SU-DHL-6 (cell line): ENCODE results near the gene PIGZ.

Source experiments
- H2AFZ ChIP-seq: fragments of 200-600 bp; sonication (generic); 2 replicates; pipeline ENCODE4 v1.6.1; 2014; ENCODE audit warnings: low read depth, mild to moderate bottlenecking, moderate library complexity, mixed read lengths, antibody characterized with exemption, low read length; ENCODE audit not compliant: severe bottlenecking
- H3F3A ChIP-seq: fragments of 200-600 bp; shearing (Covaris generic); 2 replicates; pipeline ENCODE4 v1.6.0; 2016; ENCODE audit warnings: antibody characterized with exemption, mild to moderate bottlenecking; ENCODE audit not compliant: insufficient read depth
- H3K27ac ChIP-seq: fragments of 200-600 bp; sonication (generic); 2 replicates; pipeline ENCODE4 v1.5.1; 2016; ENCODE audit warnings: low read depth, mild to moderate bottlenecking, low read length, moderate library complexity, mixed read lengths
- H3K27me3 ChIP-seq: fragments of 200-600 bp; sonication (generic), shearing (Covaris generic); 2 replicates; pipeline ENCODE4 v1.6.0; 2014; ENCODE audit warnings: mild to moderate bottlenecking, low read length
- H3K36me3 ChIP-seq: fragments of 200-600 bp; sonication (generic); 2 replicates; pipeline ENCODE4 v1.6.1; 2014; ENCODE audit warnings: mild to moderate bottlenecking, low read length, mixed read lengths
- H3K4me2 ChIP-seq: fragments of 300-600, 200-600 bp; shearing (Covaris generic), sonication (generic); 2 replicates; pipeline ENCODE4 v1.6.0; 2014; ENCODE audit warnings: low read length, low read depth, mild to moderate bottlenecking; ENCODE audit not compliant: poor library complexity, severe bottlenecking
- H3K4me3 ChIP-seq: fragments of 200-600 bp; sonication (generic); 2 replicates; pipeline ENCODE4 v1.5.1; 2014; ENCODE audit warnings: antibody characterized with exemption, low read length, mild to moderate bottlenecking, mixed read lengths; ENCODE audit not compliant: insufficient read depth, poor library complexity, severe bottlenecking
- H3K79me2 ChIP-seq: fragments of 200-600 bp; sonication (generic); 2 replicates; pipeline ENCODE4 v1.6.1; 2014; ENCODE audit warnings: mild to moderate bottlenecking, low read length, moderate library complexity; ENCODE audit not compliant: insufficient read depth
- H3K9ac ChIP-seq: fragments of 200-600 bp; sonication (generic); 2 replicates; pipeline ENCODE4 v1.7.0; 2014; ENCODE audit warnings: mild to moderate bottlenecking, low read length
- H3K9me2 ChIP-seq: fragments of 200-600 bp; sonication (generic); replicated peaks from 2 replicates; pipeline ENCODE4 v1.6.1; 2014; ENCODE audit warnings: low read length; ENCODE audit not compliant: insufficient read depth
- H3K9me3 ChIP-seq: fragments of 200-600 bp; sonication (generic); 2 replicates; pipeline ENCODE4 v1.6.1; 2014; ENCODE audit warnings: low read length, mixed read lengths; ENCODE audit not compliant: insufficient read depth
- H4K20me1 ChIP-seq: fragments of 200-600 bp; sonication (generic); 2 replicates; pipeline ENCODE4 v1.6.1; 2014; ENCODE audit warnings: low read depth, mild to moderate bottlenecking, antibody characterized with exemption, low read length, moderate library complexity, mixed read lengths
- EZH2phosphoT487 ChIP-seq: fragments of 200-600 bp; sonication (generic), shearing (Covaris generic); conservative IDR thresholded peaks from 2 replicates; pipeline ENCODE4 v1.6.1; 2018; ENCODE audit warnings: mild to moderate bottlenecking, antibody characterized with exemption, low read length, moderate library complexity, mixed read lengths
- TF ChIP-seq, protein P1 (sequence below): fragments of 200-600 bp; sonication (generic); IDR thresholded peaks from one replicate; pipeline ENCODE4 v1.5.1; 2017; ENCODE audit warnings: antibody characterized with exemption, mild to moderate bottlenecking, low read length, moderate library complexity; ENCODE audit not compliant: insufficient read depth, poor library complexity, severe bottlenecking

PIGZ gene

DNA sequence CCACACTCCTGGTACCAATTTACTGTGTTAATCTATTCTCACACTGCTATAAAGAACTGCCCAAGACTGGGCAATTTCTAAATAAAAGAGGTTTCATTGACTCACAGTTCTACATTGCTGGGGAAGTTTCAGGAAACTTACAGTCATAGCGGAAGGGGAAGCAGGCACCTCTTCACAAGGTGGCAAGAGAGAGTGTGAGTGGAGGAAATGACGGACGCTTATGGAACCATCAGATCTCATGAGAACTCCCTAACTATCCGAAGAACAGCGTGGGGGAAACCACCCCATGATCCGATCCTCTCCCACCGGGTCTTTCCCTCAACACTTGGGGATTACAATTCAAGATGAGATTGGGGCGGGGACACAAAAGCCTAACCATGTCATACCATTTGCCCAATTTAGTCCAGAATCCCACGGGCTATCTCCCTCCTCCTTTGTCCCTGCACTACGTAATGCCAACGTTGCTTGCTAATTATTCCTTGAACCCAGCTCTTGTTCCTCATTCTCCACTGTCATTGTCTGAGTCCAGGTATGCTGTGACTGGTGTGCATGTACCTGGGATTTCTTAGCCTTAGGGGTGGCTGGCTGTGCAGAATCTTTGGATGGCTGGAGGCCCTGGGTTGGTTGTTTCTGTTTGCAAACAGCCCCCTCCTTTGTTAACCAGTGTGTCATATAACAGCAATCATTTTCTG, 3.4 kb downstream of the PIGZ start:
- H4K20me1 ChIP-seq = no peaks in the 10 kb centered on the region
- H3K4me3 ChIP-seq = no peak overlapping the region
- H3K9me2 ChIP-seq = no peaks in the 10 kb centered on the region
- no peak for TF ChIP-seq EZH2phosphoT487
- TF ChIP-seq, protein P1, sequence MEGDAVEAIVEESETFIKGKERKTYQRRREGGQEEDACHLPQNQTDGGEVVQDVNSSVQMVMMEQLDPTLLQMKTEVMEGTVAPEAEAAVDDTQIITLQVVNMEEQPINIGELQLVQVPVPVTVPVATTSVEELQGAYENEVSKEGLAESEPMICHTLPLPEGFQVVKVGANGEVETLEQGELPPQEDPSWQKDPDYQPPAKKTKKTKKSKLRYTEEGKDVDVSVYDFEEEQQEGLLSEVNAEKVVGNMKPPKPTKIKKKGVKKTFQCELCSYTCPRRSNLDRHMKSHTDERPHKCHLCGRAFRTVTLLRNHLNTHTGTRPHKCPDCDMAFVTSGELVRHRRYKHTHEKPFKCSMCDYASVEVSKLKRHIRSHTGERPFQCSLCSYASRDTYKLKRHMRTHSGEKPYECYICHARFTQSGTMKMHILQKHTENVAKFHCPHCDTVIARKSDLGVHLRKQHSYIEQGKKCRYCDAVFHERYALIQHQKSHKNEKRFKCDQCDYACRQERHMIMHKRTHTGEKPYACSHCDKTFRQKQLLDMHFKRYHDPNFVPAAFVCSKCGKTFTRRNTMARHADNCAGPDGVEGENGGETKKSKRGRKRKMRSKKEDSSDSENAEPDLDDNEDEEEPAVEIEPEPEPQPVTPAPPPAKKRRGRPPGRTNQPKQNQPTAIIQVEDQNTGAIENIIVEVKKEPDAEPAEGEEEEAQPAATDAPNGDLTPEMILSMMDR = no peak
- H2AFZ ChIP-seq = no peak overlapping the region
- no peak overlapping the region for H3K27ac ChIP-seq
- H3F3A ChIP-seq = no peaks in the 10 kb centered on the region
- no peaks in the 10 kb centered on the region for H3K79me2 ChIP-seq
- H3K4me2 ChIP-seq = no peak overlapping the region
- no peak overlapping the region for H3K9ac ChIP-seq
- H3K27me3 ChIP-seq = no peaks in the 10 kb centered on the region
- no peaks in the 10 kb centered on the region for H3K9me3 ChIP-seq
- no peaks in the 10 kb centered on the region for H3K36me3 ChIP-seq

DNA sequence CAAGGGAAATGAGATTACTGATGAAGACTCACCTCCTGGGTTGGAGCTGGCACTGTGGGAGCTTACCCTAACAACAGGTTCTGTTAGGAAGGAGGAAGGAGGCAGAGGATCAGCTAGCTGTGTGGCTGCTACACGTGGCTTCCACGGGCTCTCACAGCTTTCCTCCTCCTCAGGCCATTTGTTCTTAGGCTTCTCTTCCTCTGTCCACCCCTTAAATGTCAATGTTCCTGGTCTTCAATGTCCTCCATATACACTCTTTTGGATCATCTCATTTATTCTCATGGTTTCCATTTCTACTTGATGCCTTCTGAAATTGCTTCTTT, 5.0 kb downstream of the PIGZ start:
- Histone ChIP-seq H3K9me2 (no peaks in the 10 kb centered on the region), H3K27ac (no peak overlapping the region), H3K9ac (no peak overlapping the region), H4K20me1 (no peaks in the 10 kb centered on the region), H3K27me3 (no peaks in the 10 kb centered on the region), H3K4me3 (no peak overlapping the region), H3K9me3 (no peaks in the 10 kb centered on the region), H3K79me2 (no peaks in the 10 kb centered on the region), H3F3A (no peaks in the 10 kb centered on the region), H2AFZ (no peak overlapping the region), H3K4me2 (no peak overlapping the region), H3K36me3 (no peaks in the 10 kb centered on the region)
- TF ChIP-seq EZH2phosphoT487 = no peak
- TF ChIP-seq, protein P1 = no peak

DNA sequence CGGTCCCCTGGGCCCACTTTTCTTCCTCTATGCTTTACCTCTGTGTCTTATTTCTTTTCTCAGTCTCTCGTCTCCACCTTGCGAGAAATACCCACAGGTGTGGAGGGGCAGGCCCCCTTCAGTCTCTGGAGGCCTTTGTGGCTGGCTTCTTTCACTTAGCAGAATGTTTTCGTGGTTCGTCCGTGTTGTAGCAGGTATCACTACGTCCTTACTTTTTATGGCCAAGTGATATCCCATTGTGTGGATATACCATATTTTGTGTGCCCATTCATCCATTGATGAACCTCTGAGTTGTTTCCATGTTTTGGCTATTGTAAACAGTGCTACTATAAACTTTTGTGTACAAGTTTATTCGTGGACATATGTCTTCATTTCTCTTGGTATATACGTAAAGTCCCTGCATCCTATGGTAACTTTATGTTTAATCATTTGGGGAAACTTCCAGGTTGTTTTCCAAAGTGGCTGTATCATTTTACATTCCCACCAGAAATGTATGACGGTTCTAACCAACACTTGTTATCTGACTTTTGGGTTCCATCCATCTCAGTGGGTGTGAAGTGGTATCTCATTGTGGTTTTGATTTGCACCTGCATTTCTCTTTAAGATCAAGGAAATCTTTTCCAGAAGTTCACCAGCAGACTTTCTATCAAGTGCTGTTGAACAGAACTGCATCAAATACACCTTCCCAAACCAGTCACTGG, 5.6 kb downstream of the PIGZ start:
- no peak overlapping the region for H3K4me2 ChIP-seq
- no peaks in the 10 kb centered on the region for H3K9me3 ChIP-seq
- no peak for TF ChIP-seq EZH2phosphoT487
- TF ChIP-seq, protein P1 = no peak
- no peak overlapping the region for H2AFZ ChIP-seq
- no peaks in the 10 kb centered on the region for H3F3A ChIP-seq
- no peaks in the 10 kb centered on the region for H4K20me1 ChIP-seq
- H3K36me3 ChIP-seq = no peaks in the 10 kb centered on the region
- H3K27me3 ChIP-seq = no peaks in the 10 kb centered on the region
- no peak overlapping the region for H3K27ac ChIP-seq
- no peak overlapping the region for H3K9ac ChIP-seq
- H3K4me3 ChIP-seq = no peak overlapping the region
- H3K79me2 ChIP-seq = no peaks in the 10 kb centered on the region
- H3K9me2 ChIP-seq = no peaks in the 10 kb centered on the region
